HFF-Myc (cell line): ENCODE measurements around the gene UBR3.
A peak's percentile ranks its signal among the peaks of the same experiment; 100 is the strongest.
"Not testable (repeated sequence)": the region's sequence is repeated elsewhere in the genome, so short reads cannot be mapped to it uniquely, and the experiment has no call there.

ENCODE experiments used
- DNase-seq: peaks from one replicate; pipeline ENCODE4 v3.0.0-alpha.2; 2011; ENCODE audit warnings: low read depth; ENCODE audit errors: extremely low read depth
- H3K4me3 ChIP-seq: replicated peaks from 2 replicates; pipeline ENCODE4 v1.5.1; 2011; ENCODE audit warnings: low read depth, mild to moderate bottlenecking, control low read depth, low read length
- TF ChIP-seq, protein P1 (sequence below): IDR thresholded peaks from 2 replicates; pipeline ENCODE4 v1.5.1; 2012; ENCODE audit warnings: mild to moderate bottlenecking, low read depth, low read length, control low read depth; ENCODE audit errors: missing control alignments

Gene UBR3

GRCh38 chr2:170113168-170113894, 286.1 kb downstream of the UBR3 start:
- no peak for DNase-seq
- TF ChIP-seq, protein P1, sequence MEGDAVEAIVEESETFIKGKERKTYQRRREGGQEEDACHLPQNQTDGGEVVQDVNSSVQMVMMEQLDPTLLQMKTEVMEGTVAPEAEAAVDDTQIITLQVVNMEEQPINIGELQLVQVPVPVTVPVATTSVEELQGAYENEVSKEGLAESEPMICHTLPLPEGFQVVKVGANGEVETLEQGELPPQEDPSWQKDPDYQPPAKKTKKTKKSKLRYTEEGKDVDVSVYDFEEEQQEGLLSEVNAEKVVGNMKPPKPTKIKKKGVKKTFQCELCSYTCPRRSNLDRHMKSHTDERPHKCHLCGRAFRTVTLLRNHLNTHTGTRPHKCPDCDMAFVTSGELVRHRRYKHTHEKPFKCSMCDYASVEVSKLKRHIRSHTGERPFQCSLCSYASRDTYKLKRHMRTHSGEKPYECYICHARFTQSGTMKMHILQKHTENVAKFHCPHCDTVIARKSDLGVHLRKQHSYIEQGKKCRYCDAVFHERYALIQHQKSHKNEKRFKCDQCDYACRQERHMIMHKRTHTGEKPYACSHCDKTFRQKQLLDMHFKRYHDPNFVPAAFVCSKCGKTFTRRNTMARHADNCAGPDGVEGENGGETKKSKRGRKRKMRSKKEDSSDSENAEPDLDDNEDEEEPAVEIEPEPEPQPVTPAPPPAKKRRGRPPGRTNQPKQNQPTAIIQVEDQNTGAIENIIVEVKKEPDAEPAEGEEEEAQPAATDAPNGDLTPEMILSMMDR = no peak
- H3K4me3 ChIP-seq = no peak overlapping the region

DNA sequence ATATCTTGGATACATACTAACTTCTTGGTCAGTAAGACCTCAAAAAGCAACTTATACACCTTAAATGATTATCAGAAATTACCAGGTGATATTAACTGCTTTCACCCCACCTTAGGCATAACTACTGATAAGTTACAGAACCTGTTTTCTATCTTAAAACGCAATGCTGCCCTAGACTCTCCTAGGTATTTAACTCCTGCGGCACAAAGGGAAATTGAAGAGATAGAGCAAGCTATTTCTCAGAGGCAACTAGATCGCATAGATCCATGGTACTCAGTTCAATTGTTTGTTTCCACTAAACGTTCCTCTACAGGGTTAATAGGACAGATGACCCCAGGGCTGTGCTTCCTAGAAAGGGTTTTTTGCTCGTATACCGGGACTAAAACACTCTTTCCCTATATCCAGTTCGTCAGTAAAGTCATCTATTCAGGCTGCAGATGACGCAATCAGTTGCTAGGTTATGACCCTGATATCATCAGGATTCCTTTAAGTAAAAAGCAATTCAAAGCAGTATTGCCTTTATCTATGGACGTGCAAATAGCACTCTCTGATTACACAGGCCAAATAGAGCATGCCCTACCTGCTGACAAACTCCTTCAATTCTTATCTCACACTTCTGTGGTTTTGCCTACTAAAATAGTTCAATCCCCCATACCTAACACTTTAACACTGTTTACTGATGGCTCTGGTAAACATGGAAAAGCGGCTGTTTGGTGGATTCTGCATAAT, 288.4 kb downstream of the UBR3 start:
- no peak overlapping the region for H3K4me3 ChIP-seq
- TF ChIP-seq, protein P1 = no peak
- DNase-seq = no peak

DNA sequence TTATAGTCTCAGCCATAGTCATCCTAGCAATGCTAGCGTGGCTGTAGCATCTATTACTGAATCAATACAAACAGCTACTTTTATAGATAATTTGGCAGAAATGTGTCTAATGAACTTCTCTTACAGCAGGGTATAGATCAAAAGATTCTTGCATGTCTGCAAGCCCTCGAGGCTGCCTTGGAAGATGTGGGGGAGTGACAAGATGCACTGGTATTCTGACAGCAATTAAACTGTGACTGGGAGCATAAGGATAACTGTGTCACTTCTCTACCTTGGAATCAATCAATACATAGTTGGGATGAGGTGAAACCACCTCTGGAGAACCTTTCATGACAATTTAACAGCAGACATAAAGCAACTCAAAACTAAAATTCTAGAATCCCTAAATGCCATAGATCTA, 291.4 kb downstream of the UBR3 start:
- TF ChIP-seq, protein P1 = no peak
- H3K4me3 ChIP-seq = no peak overlapping the region
- no peak for DNase-seq

DNA sequence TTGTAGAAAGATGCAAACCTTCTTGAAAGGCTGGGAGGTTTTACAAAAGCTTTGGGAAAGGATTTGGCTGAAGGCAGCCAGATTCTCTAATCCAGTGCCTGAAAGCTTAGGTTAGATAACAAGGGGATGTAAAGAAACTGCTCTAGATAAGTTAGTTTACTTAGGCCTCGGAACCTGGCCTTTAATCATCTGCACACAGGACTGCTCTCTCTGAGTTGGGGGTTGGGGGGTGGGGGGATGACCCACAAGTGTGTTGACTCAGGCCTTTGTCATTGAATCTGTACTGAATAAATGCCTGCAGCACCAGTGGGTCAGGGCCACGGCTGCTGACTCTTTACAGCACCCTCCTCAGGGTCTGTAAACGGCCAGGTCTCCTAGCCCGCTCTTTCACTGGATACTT, 292.1 kb downstream of the UBR3 start:
- DNase-seq, H3K4me3 ChIP-seq: not testable (repeated sequence)

- no peak for DNase-seq
- TF ChIP-seq, protein P1 = no peak
- H3K4me3 ChIP-seq = no peak overlapping the region
These were observed 294.4 kb downstream of the UBR3 start for GRCh38 chr2:170121689-170122088.

DNA sequence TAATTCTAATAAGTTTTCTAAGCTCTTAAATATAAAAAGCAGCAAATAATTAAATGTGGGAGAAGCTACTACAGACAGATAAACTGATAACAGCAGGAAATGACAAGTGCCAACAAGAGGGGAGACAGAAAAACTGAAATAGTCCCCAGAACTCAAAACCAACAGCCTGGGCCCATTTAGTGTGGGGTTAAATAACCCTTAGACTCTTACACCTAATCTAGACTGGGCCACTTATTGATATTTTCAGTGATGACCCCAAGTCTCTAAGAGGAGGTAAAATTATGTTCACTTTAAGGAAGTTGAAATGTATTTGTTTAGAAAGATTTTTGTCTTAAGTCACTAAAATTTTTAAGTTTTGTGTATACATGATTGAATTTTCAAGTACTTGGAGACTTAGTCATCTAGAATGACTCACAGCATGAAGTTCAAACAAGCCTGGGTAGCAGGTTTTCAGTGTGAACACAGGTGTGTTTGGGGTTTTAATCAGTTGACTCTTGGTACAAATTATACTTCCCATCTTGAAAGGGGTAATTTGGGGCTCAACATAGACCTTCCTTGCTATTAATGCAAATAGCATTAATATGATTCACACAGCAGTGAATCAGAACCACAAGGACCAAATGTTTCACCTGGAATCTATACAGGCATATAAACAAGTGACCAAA, 295.8 kb downstream of the UBR3 start:
- H3K4me3 ChIP-seq = no peak overlapping the region
- TF ChIP-seq, protein P1 = no peak
- peak; percentile 33 for DNase-seq

GRCh38 chr2:170123593-170123992, 296.3 kb downstream of the UBR3 start:
- peak; percentile 39 for DNase-seq
- TF ChIP-seq, protein P1 = peak; percentile 19
- no peak overlapping the region for H3K4me3 ChIP-seq

- not testable (repeated sequence) for H3K4me3 ChIP-seq, DNase-seq
These were observed 299.0 kb downstream of the UBR3 start for GRCh38 chr2:170126138-170126728.
